ENCODE data around the gene PRPF39. TPM values are rescaled to one million over a fixed set of nuclear protein-coding genes. Genes with fewer than 3 reads are reported as not detected.
A peak's percentile ranks its signal among the peaks of the same experiment; 100 is the strongest.

PRPF39 gene
- total RNA-seq (10 to 100 TPM; 48.6 to 49.1 TPM), polyA plus RNA-seq (9.0 TPM)

GRCh38 chr14:45083976-45084722 is at the start of gene PRPF39:
Gene PRPF39 (plus strand): TSS chr14:45084116. CDS start chr14:45095240, 11,124 bp downstream.
- ChIA-PET POLR2A (interaction anchor here (1.2 to 2.6 kb wide), 3 partner anchors 50 to 187 kb away, joined by 5 to 12 read pairs (median 7); partner anchors contain the start of genes FKBP3 and TOGARAM1), CTCF (no interaction called here)
- Histone ChIP-seq H3K36me3 (ENCODE audit: insufficient read depth, low read length) (no peaks in the 10 kb centered on the region), H3K27ac (ENCODE audit: low read depth, low read length) (peak within 1 kb of the TSS; percentile 89), H3K27me3 (ENCODE audit: insufficient read depth, low read length, poor library complexity, severe bottlenecking) (no peaks in the 10 kb centered on the region), H3K9me3 (ENCODE audit: low read length) (no peaks in the 10 kb centered on the region), H3K4me3 (ENCODE audit: low read length) (peak within 1 kb of the TSS; percentile 90), H3K4me1 (ENCODE audit: insufficient read depth, low read length) (peaks cover 40% of the 10 kb centered on the region)
- Mint-ChIP-seq H3K4me1 (peaks cover 45 to 53% (median 53%) of the 10 kb centered on the region in 3 donors), H3K27me3 (peaks cover 0 to 5% of the 10 kb centered on the region in 2 donors), H3K4me3 (peak within 1 kb of the TSS; percentile 92 to 97 (median 96)), H3K36me3 (peaks cover 0 to 19% (median 2%) of the 10 kb centered on the region in 3 donors), H3K9me3 (no peaks in the 10 kb centered on the region), H3K27ac (peak within 1 kb of the TSS; percentile 90 to 99 (median 95))
- DNase-seq: peak; percentile 92 to 96 (median 96)

- no peaks in the 10 kb centered on the region for H3K4me1 ChIP-seq (ENCODE audit: insufficient read depth, low read length)
- H3K27ac Mint-ChIP-seq: no peak overlapping the region
- H3K27me3 Mint-ChIP-seq: no peaks in the 10 kb centered on the region
- no peak overlapping the region for H3K4me3 Mint-ChIP-seq
- H3K36me3 Mint-ChIP-seq: peaks cover 14 to 44% (median 20%) of the 10 kb centered on the region in 3 donors
- H3K4me3 ChIP-seq (ENCODE audit: low read length): no peak overlapping the region
- no peaks in the 10 kb centered on the region for H3K36me3 ChIP-seq (ENCODE audit: insufficient read depth, low read length)
- H3K9me3 ChIP-seq (ENCODE audit: low read length): no peaks in the 10 kb centered on the region
- no peaks in the 10 kb centered on the region for H3K4me1 Mint-ChIP-seq
- CTCF ChIA-PET: interaction anchor here (1.0 kb wide), 1 partner anchor 31 kb away, joined by 3 read pairs; no protein-coding TSS in a partner anchor
- POLR2A ChIA-PET: no interaction called here
- no peaks in the 10 kb centered on the region for H3K9me3 Mint-ChIP-seq
- no peaks in the 10 kb centered on the region for H3K27me3 ChIP-seq (ENCODE audit: insufficient read depth, low read length, poor library complexity, severe bottlenecking)
- no peak overlapping the region for H3K27ac ChIP-seq (ENCODE audit: low read depth, low read length)
- no peak for DNase-seq
These were observed 49.2 kb upstream of the PRPF39 start for GRCh38 chr14:45034730-45035129.

- ChIA-PET POLR2A (interaction anchor here (0.6 kb wide), 1 partner anchor 21 kb away, joined by 5 read pairs; no protein-coding TSS in a partner anchor), CTCF (no interaction called here)
- Histone ChIP-seq H3K4me3 (ENCODE audit: low read length) (no peak overlapping the region), H3K36me3 (ENCODE audit: insufficient read depth, low read length) (no peaks in the 10 kb centered on the region), H3K4me1 (ENCODE audit: insufficient read depth, low read length) (no peaks in the 10 kb centered on the region), H3K27ac (ENCODE audit: low read depth, low read length) (no peak overlapping the region), H3K27me3 (ENCODE audit: insufficient read depth, low read length, poor library complexity, severe bottlenecking) (no peaks in the 10 kb centered on the region), H3K9me3 (ENCODE audit: low read length) (no peaks in the 10 kb centered on the region)
- Mint-ChIP-seq H3K4me3 (no peak overlapping the region), H3K9me3 (no peaks in the 10 kb centered on the region), H3K36me3 (peaks cover 14 to 34% (median 23%) of the 10 kb centered on the region in 3 donors), H3K4me1 (no peaks in the 10 kb centered on the region), H3K27me3 (no peaks in the 10 kb centered on the region), H3K27ac (peak overlapping the region in 1 of 8 donors; percentile 76)
- no peak for DNase-seq
These were observed 45.7 kb upstream of the PRPF39 start for GRCh38 chr14:45038256-45038655.

GRCh38 chr14:45038865-45039264 is 45.1 kb upstream of the PRPF39 start:
- Mint-ChIP-seq H3K4me3 (no peak overlapping the region), H3K4me1 (no peaks in the 10 kb centered on the region), H3K27me3 (no peaks in the 10 kb centered on the region), H3K9me3 (no peaks in the 10 kb centered on the region), H3K36me3 (peaks cover 10 to 35% (median 21%) of the 10 kb centered on the region in 3 donors), H3K27ac (no peak overlapping the region)
- Histone ChIP-seq H3K4me3 (ENCODE audit: low read length) (no peak overlapping the region), H3K36me3 (ENCODE audit: insufficient read depth, low read length) (no peaks in the 10 kb centered on the region), H3K4me1 (ENCODE audit: insufficient read depth, low read length) (no peaks in the 10 kb centered on the region), H3K27ac (ENCODE audit: low read depth, low read length) (no peak overlapping the region), H3K27me3 (ENCODE audit: insufficient read depth, low read length, poor library complexity, severe bottlenecking) (no peaks in the 10 kb centered on the region), H3K9me3 (ENCODE audit: low read length) (no peaks in the 10 kb centered on the region)
- DNase-seq: no peak
- ChIA-PET POLR2A (interaction anchor here (0.6 kb wide), 1 partner anchor 21 kb away, joined by 5 read pairs; no protein-coding TSS in a partner anchor), CTCF (no interaction called here)

GRCh38 chr14:45039390-45039789 is 44.5 kb upstream of the PRPF39 start:
- Mint-ChIP-seq H3K4me1 (no peaks in the 10 kb centered on the region), H3K4me3 (no peak overlapping the region), H3K27me3 (no peaks in the 10 kb centered on the region), H3K36me3 (peaks cover 10 to 31% (median 17%) of the 10 kb centered on the region in 3 donors), H3K9me3 (no peaks in the 10 kb centered on the region), H3K27ac (no peak overlapping the region)
- H3K27me3 ChIP-seq (ENCODE audit: insufficient read depth, low read length, poor library complexity, severe bottlenecking): no peaks in the 10 kb centered on the region
- H3K36me3 ChIP-seq (ENCODE audit: insufficient read depth, low read length): no peaks in the 10 kb centered on the region
- ChIA-PET CTCF (no interaction called here), POLR2A (no interaction called here)
- H3K4me3 ChIP-seq (ENCODE audit: low read length): no peak overlapping the region
- no peak for DNase-seq
- no peak overlapping the region for H3K27ac ChIP-seq (ENCODE audit: low read depth, low read length)
- H3K4me1 ChIP-seq (ENCODE audit: insufficient read depth, low read length): no peaks in the 10 kb centered on the region
- H3K9me3 ChIP-seq (ENCODE audit: low read length): no peaks in the 10 kb centered on the region

- Histone ChIP-seq H3K27me3 (ENCODE audit: insufficient read depth, low read length, poor library complexity, severe bottlenecking) (no peaks in the 10 kb centered on the region), H3K9me3 (ENCODE audit: low read length) (no peaks in the 10 kb centered on the region), H3K4me3 (ENCODE audit: low read length) (no peak overlapping the region), H3K4me1 (ENCODE audit: insufficient read depth, low read length) (no peaks in the 10 kb centered on the region), H3K36me3 (ENCODE audit: insufficient read depth, low read length) (no peaks in the 10 kb centered on the region), H3K27ac (ENCODE audit: low read depth, low read length) (no peak overlapping the region)
- no peak overlapping the region for H3K27ac Mint-ChIP-seq
- ChIA-PET CTCF (no interaction called here), POLR2A (no interaction called here)
- no peaks in the 10 kb centered on the region for H3K4me1 Mint-ChIP-seq
- H3K36me3 Mint-ChIP-seq: peaks cover 0 to 35% (median 15%) of the 10 kb centered on the region in 3 donors
- no peak overlapping the region for H3K4me3 Mint-ChIP-seq
- H3K27me3 Mint-ChIP-seq: no peaks in the 10 kb centered on the region
- no peaks in the 10 kb centered on the region for H3K9me3 Mint-ChIP-seq
- DNase-seq: no peak
These were observed 42.3 kb upstream of the PRPF39 start for GRCh38 chr14:45041641-45042040.

GRCh38 chr14:45044638-45045037 is 39.3 kb upstream of the PRPF39 start:
- no peaks in the 10 kb centered on the region for H3K27me3 ChIP-seq (ENCODE audit: insufficient read depth, low read length, poor library complexity, severe bottlenecking)
- Mint-ChIP-seq H3K36me3 (peaks cover 0 to 31% (median 15%) of the 10 kb centered on the region in 3 donors), H3K4me1 (no peaks in the 10 kb centered on the region), H3K27me3 (no peaks in the 10 kb centered on the region), H3K9me3 (no peaks in the 10 kb centered on the region), H3K27ac (peak overlapping the region in 1 of 8 donors; percentile 51), H3K4me3 (no peak overlapping the region)
- H3K4me3 ChIP-seq (ENCODE audit: low read length): no peak overlapping the region
- CTCF ChIA-PET: no interaction called here
- no peak for DNase-seq
- H3K9me3 ChIP-seq (ENCODE audit: low read length): no peaks in the 10 kb centered on the region
- POLR2A ChIA-PET: no interaction called here
- no peaks in the 10 kb centered on the region for H3K4me1 ChIP-seq (ENCODE audit: insufficient read depth, low read length)
- no peaks in the 10 kb centered on the region for H3K36me3 ChIP-seq (ENCODE audit: insufficient read depth, low read length)
- H3K27ac ChIP-seq (ENCODE audit: low read depth, low read length): no peak overlapping the region

- H3K4me3 Mint-ChIP-seq: no peak overlapping the region
- no peak overlapping the region for H3K27ac ChIP-seq (ENCODE audit: low read depth, low read length)
- H3K36me3 ChIP-seq (ENCODE audit: insufficient read depth, low read length): no peaks in the 10 kb centered on the region
- H3K4me1 ChIP-seq (ENCODE audit: insufficient read depth, low read length): no peaks in the 10 kb centered on the region
- peak overlapping the region in 1 of 8 donors; percentile 77 for H3K27ac Mint-ChIP-seq
- H3K9me3 ChIP-seq (ENCODE audit: low read length): no peaks in the 10 kb centered on the region
- peaks cover 0 to 37% (median 13%) of the 10 kb centered on the region in 3 donors for H3K36me3 Mint-ChIP-seq
- H3K9me3 Mint-ChIP-seq: no peaks in the 10 kb centered on the region
- DNase-seq: no peak
- no peaks in the 10 kb centered on the region for H3K27me3 ChIP-seq (ENCODE audit: insufficient read depth, low read length, poor library complexity, severe bottlenecking)
- no peak overlapping the region for H3K4me3 ChIP-seq (ENCODE audit: low read length)
- CTCF ChIA-PET: no interaction called here
- POLR2A ChIA-PET: no interaction called here
- H3K4me1 Mint-ChIP-seq: no peaks in the 10 kb centered on the region
- H3K27me3 Mint-ChIP-seq: no peaks in the 10 kb centered on the region
These were observed 35.5 kb upstream of the PRPF39 start for GRCh38 chr14:45048385-45048784.
